Activated CD8-positive, alpha-beta memory T cell treated with anti-CD3 and anti-CD28 coated beads for 24 hours (primary cell): Measurements from ENCODE around the gene RAD51B.

Experiments
- DNase-seq: peaks from one replicate; pipeline ENCODE4 v3.0.0-alpha.2; 2020

RAD51B gene

GRCh38 chr14:68672609-68673285 lies 853.2 kb downstream of the RAD51B start:
- no peak for DNase-seq

- no peak for DNase-seq
Measured at GRCh38 chr14:68673464-68673863, 853.9 kb downstream of the RAD51B start.

- no peak for DNase-seq
Measured at GRCh38 chr14:68674538-68675232, 855.1 kb downstream of the RAD51B start.

DNA sequence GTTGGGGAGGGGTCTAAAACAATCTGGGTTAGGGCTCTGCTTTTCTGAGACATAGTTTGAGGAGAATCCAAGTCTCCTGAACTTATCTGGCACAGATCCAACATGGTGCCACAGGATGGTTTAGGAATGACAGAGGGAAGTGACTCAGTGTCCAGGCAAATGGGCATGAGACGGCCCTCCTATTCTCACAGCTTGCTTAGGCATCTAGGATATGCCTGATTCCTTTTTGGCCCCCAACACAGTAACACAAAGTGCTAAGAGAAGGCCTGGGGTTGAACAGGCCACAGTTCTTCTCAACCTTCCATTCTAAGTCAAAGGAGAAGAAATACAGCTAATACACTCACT lies 855.6 kb downstream of the RAD51B start:
- DNase-seq: no peak

- no peak for DNase-seq
Measured at GRCh38 chr14:68676511-68676943, 856.9 kb downstream of the RAD51B start.

DNA sequence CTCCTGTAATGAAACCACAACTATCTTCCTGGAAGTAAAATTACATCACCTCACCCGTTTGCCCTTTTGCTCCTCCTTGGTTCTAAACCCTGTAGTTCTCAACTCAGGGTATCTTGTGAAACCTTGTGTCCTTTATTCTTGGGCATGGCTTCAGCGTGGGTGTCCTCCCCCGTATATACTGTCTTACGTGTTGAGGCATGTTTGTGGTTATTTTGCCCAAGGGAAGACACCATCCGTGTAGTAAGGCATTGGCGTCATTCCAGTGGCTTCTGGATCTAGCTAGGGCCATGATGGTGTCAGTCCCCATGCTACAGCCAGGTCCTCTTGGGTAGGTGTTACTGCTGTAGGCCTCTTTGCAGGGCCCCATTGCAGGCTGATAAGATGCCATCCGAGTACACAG lies 857.9 kb downstream of the RAD51B start:
- no peak for DNase-seq

DNA sequence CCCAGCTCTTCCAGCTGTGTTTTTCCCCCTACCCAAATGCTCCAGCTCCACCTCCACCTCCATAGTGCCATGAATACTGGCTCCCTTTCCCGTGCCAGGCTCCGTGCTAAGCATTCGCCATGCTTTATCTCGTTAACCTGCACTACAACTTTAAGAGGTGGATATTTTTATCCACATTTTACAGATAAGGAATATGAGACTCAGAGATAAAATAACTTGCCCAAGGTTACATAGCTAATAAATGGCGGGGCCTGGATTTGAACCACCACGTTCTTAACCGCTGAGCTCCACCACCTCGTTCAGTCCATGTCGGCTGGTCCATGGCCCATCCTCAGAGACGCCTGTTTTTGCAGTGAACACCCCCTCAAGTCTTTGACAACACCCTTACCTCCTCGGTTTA lies 858.3 kb downstream of the RAD51B start:
- no peak for DNase-seq

DNA sequence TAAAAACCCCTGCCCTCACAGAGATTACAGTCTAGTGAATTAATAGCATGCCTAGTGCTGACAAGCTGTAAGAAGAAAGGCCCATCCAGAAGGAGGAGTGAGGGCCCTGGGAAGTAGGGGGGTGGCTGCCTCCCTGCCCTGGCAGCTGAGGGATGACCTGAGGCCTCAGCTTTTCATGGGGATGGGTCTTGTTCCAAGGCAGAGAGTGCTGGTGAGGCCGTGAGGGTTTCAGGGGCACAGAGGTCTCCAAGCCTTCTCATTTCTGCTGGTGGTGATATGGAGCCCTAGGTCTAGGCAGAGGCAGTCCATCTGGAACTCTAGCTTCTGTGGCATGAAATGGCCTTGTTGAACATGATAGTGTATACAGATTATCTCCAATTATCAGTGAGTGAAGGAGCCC lies 858.9 kb downstream of the RAD51B start:
- no peak for DNase-seq

DNA sequence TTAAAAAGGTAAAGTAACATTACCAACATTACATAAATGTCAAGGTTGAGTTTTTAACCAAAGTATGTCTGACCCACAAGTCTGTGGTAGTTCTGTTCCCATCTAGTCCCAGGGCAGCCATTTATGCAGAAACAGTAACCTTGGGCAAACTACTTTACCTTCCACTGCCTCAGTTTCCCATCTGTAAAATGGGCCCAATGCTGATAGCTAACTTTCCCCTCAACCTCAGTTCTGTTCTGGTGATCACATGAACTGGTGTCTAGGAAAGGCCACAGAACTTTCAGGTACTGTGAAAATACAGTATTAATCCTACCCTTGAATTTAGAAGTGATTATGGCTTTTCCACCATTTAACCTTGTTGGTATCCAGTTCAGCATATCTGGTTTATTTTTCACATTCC lies 859.7 kb downstream of the RAD51B start:
- DNase-seq: no peak

DNA sequence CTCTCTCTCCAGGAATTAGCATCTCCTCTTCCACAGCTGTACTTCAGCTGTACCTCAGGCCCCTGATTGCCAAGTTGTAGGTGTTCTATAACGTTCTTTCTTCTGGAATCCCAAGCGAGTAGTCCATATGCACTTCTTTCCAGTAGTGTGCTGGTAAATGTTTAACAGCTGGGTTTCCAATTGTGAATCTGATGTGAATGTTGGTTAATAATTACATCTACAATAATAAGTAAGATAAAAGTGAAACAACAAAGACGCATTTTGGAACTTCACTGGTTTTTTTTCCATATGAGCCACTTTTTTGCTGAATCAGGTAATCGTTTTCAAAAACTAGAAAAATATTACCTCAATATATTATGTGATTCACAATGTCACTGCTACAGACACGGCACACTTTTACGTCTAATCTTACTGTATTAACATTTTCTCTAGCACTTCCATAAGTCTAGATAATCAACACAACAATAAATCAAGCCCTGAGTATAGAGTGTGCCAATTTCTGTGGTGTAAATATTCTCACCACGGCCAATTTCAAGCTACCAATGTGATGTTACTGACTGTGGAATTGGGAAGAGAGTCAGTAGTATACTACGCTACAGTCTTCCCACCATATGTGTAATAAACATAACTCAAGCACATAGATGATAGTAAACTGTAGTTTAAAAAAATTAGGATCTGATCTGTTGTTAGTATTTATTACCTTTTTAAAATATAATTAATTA lies 860.3 kb downstream of the RAD51B start:
- DNase-seq: no peak

DNA sequence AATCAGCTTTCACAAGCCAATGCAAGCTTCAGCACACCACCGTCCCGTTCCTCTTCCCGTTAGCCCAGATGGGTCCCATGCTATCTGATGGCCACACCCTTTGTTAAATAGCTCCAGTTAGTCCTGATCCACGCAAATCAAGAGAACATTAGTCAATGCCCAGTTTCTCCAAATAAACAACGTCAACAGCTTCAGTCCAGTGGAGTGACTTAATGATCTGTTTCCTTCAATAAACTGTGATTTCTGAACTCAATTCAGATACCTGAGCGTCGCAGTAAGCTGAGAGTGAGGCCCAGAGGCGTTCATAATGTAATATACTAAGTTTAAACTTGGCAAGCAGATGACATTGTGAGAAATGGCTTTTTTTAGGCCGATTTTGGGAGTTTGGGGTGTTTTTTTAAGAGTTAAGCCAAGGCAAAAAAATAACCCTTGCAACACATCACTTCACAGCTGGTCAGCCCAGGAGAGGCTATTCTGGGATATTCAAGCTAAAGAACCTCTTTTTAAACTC lies 861.0 kb downstream of the RAD51B start:
- DNase-seq: no peak

GRCh38 chr14:68681256-68682011 lies 861.9 kb downstream of the RAD51B start:
- no peak for DNase-seq

- no peak for DNase-seq
Measured at GRCh38 chr14:68682166-68683103, 862.9 kb downstream of the RAD51B start.

DNA sequence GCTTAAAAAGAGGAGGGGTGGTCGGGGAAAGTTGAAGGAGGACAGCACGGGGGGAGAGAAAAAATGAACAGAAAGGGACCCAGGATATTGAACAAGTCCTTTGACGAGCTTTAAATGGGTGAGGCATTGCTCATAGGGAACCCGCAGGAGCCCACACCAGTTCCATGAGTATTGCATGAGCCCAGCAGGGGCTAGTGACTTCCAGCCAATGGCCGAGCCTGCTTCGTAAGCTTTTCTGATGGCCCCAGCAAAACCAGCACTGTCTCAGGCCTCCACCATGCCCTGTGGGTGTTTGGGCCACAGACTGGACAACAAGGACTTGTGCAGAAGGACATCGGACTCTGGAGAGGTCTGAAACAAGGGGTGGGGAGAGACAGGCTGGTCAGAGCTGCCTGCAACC lies 863.7 kb downstream of the RAD51B start:
- DNase-seq: no peak

DNA sequence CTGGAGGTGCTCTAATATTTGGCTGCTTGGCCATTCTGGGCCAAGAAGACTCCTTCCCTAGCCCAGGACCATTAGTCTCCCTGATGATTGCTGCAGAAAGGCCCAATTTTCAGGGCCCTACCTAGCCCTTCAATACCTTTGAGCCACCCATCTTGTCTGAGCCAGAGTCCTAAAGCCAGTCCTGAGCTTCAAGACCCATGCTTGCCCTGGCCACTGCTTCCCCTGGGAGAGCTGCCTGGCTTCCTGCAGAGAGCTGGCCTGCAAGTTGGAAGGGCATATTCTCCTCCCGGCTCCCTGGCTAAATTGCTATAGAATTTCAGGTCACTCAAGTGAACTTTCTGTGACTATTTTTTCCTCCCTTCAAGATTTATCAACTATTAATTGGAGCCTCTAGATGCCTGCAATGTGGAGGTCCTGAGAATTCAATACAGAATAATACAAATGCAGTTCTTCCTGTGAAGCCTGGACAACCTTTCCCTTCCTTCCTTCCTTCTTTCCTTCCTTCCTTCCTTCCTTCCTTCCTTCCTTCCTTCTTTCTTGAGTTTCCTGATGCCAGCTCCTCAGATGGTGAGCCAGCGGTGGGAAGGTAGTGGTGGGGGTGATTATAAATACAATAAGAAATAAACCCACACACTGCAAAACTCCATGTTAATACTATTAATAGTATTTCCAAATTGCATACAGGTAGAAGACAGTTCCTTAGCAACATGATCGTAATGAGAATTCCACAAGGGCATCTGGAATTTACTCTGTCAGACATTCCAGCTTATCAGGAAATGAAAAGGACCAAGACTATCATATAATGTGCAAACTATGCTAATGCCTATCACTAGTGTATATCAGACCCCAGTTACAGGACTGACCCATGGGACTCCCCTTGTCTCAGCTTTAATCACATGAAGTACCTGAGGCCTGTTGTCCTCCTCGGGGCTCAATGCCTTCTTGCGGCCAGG lies 865.2 kb downstream of the RAD51B start:
- no peak for DNase-seq

DNA sequence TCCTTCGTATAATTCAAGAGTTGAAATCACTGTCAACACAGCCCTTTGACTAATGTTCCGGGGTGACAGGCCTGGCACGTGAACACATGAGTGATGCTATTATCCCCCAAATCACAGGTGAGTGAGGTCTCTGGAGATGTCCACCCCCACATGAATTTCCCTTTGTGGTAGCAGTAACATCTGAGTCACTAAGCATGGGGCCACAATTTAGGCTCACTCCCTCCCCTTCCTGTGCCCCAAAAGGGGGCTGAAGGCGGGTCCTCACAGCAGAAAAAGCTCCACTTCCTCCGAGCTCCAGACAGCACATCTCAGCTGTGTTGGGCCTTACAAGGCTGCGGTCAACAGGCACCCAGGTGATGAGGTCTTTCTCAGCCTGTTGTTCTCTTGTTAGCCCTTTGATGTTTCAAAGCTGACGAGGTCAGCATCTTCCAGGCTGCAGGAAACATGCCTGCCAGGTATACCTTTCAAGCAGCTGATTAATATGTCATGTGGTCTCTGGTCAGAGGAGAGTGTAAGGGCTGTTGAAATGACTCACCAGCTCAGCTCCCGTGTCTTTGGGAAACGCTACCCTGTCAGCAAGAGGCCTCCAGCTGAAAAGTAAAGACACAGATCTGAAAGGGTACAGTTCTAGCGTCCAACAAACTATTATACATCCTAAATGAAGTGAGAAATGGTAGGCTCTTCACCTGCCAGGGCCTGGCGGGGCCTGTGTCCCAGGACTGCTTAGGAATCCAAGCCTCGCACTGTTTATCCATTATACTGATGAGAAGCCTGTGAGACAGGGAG lies 866.0 kb downstream of the RAD51B start:
- DNase-seq: peak; percentile 87

DNA sequence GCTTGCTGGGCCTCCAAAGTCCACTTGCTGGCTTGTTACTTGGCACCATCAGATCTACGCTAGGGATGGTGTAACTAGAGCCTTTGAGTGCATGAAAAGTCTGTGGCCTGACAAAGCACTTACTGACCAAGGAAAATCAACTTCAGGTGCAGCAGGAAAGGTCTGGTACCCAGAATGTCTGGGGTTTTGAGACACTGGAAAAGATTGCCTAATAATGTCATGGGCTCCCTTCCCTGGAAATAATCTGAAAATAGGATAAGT lies 866.6 kb downstream of the RAD51B start:
- no peak for DNase-seq

- DNase-seq: no peak
Measured at GRCh38 chr14:68686724-68687123, 867.1 kb downstream of the RAD51B start.

DNA sequence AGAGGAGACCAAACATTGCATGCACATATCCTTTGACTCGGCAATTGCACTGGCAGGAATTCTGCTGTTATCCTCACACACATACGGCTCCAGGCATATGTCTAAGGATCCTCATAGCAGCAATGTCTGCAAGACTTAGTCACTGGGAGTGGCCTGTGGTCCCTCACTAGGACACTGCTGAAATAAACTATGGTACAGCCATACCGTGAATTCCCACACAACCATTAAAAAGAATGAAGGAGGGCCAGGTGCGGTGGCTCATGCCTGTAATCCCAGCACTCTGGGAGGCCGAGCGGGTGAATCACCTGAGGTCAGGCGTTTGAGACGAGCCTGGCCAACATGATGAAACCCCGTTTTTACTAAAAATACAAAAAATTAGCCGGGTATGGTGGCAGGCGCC lies 868.2 kb downstream of the RAD51B start:
- no peak for DNase-seq

DNA sequence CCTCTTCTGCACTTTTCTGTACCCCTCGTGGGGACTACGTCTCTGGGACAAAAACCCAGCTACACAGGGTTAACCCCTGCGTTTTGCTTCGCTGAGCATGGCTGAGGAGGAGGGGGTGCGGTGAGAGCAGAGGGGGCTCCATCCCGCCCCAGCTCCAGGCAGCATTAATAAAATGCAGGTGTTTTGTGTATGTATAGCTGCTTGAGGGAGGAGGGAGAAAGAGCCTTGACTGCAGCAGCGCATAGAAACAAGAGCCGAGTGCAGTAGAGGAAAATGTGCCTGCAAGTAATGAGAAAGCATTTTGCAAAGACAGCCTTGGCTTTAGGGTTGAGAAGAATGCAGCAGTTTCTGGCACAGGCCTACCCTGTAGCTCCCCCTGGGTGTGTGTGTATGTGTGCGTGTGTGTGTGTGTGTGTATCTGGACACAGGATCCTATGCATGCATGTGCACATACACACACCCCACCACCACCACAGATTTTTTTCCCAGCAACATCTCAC lies 869.3 kb downstream of the RAD51B start:
- DNase-seq: no peak
